ENCODE results near the gene GRIN3B.
"Not testable (repeated sequence)": the region's sequence is repeated elsewhere in the genome, so short reads cannot be mapped to it uniquely, and the experiment has no call there.

GRIN3B gene

GRCh38 chr19:1019980-1020867 is 20.0 kb downstream of the GRIN3B start:
- ATAC-seq, result no peak

GRCh38 chr19:1020868-1021425 is 20.7 kb downstream of the GRIN3B start, which contains the start of gene TMEM259:
Gene TMEM259, minus strand, starts transcription at chr19:1021123. Its CDS starts 127 bp downstream, at chr19:1020996.
- ATAC-seq, result peak; percentile 87 to 90

- ATAC-seq, result not testable (repeated sequence)
Observed at GRCh38 chr19:1023883-1024188, 23.6 kb downstream of the GRIN3B start.

GRCh38 chr19:1025080-1025479 is 24.9 kb downstream of the GRIN3B start:
- ATAC-seq, result not testable (repeated sequence)

- peak; percentile 54 to 63 for ATAC-seq
Observed at GRCh38 chr19:1025960-1026782, 26.0 kb downstream of the GRIN3B start, which contains the start of gene CNN2. Gene CNN2, plus strand, starts transcription at chr19:1026608. Its CDS starts 54 bp downstream, at chr19:1026662.

- peak in 1 of 2 donors; percentile 7 for ATAC-seq
Observed at GRCh38 chr19:1026783-1027649, 26.8 kb downstream of the GRIN3B start.

- ATAC-seq, result peak in 1 of 2 donors; percentile 13
Observed at GRCh38 chr19:1027650-1028061, 27.4 kb downstream of the GRIN3B start.

- ATAC-seq, result peak; percentile 62 to 68
Observed at GRCh38 chr19:1028062-1028926, 28.1 kb downstream of the GRIN3B start.

GRCh38 chr19:1032264-1032867 is 32.1 kb downstream of the GRIN3B start:
- ATAC-seq, result no peak

GRCh38 chr19:1035998-1036621 is 35.9 kb downstream of the GRIN3B start:
- no peak for ATAC-seq

GRCh38 chr19:1037621-1038064 is 37.4 kb downstream of the GRIN3B start:
- no peak for ATAC-seq

GRCh38 chr19:1038978-1039645 is 38.9 kb downstream of the GRIN3B start:
- ATAC-seq, result no peak

GRCh38 chr19:1039646-1040475 is 39.6 kb downstream of the GRIN3B start, which contains the start of gene ABCA7:
Gene ABCA7, plus strand, starts transcription at chr19:1040107. Its CDS starts 1,255 bp downstream, at chr19:1041362.
- peak; percentile 97 to 98 for ATAC-seq

GRCh38 chr19:1040476-1041271 is 40.5 kb downstream of the GRIN3B start:
- ATAC-seq, result peak; percentile 70 to 71

- no peak for ATAC-seq
Observed at GRCh38 chr19:1041272-1041834, 41.1 kb downstream of the GRIN3B start.

GRCh38 chr19:1041835-1042685 is 41.8 kb downstream of the GRIN3B start:
- ATAC-seq, result no peak

All from activated CD4-positive, CD25-positive, alpha-beta regulatory T cell treated with anti-CD3 and anti-CD28 coated beads, Interleukin-2, amount 50 U/mL, for 24 hours (primary cell).